ENCODE results near the gene TUBGCP3. TPM values are rescaled to one million over a fixed set of nuclear protein-coding genes. Genes with fewer than 3 reads are reported as not detected.
"Not testable (repeated sequence)": the region's sequence is repeated elsewhere in the genome, so short reads cannot be mapped to it uniquely, and the experiment has no call there.

The TUBGCP3 gene
- total RNA-seq, 3 donors from 2014 or later: 32.0 to 34.5 (median 32.1) TPM

- no peaks in the 10 kb centered on the region for H3K4me1 ChIP-seq
- H3K36me3 ChIP-seq: peaks cover 8% of the 10 kb centered on the region
- H3K9me3 ChIP-seq: no peaks in the 10 kb centered on the region
- TF ChIP-seq, protein P1, sequence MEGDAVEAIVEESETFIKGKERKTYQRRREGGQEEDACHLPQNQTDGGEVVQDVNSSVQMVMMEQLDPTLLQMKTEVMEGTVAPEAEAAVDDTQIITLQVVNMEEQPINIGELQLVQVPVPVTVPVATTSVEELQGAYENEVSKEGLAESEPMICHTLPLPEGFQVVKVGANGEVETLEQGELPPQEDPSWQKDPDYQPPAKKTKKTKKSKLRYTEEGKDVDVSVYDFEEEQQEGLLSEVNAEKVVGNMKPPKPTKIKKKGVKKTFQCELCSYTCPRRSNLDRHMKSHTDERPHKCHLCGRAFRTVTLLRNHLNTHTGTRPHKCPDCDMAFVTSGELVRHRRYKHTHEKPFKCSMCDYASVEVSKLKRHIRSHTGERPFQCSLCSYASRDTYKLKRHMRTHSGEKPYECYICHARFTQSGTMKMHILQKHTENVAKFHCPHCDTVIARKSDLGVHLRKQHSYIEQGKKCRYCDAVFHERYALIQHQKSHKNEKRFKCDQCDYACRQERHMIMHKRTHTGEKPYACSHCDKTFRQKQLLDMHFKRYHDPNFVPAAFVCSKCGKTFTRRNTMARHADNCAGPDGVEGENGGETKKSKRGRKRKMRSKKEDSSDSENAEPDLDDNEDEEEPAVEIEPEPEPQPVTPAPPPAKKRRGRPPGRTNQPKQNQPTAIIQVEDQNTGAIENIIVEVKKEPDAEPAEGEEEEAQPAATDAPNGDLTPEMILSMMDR (IDR thresholded peaks at IDR 0.05): no peak
- no peak overlapping the region for H3K27ac ChIP-seq
- no peak overlapping the region for H3K4me3 ChIP-seq
- no peaks in the 10 kb centered on the region for H3K27me3 ChIP-seq
- no peak for DNase-seq (ENCODE audit: low spot score in 2 of 2)
- intact Hi-C loops (cut with DNase I; ENCODE audit: low total_unique reads): no loop called here
Measured at GRCh38 chr13:112562254-112562653, 25.7 kb downstream of the TUBGCP3 start.

- H3K36me3 ChIP-seq: peaks cover 8% of the 10 kb centered on the region
- no peaks in the 10 kb centered on the region for H3K9me3 ChIP-seq
- H3K4me1 ChIP-seq: no peaks in the 10 kb centered on the region
- H3K4me3 ChIP-seq: no peak overlapping the region
- DNase-seq (ENCODE audit: low spot score in 2 of 2): no peak
- TF ChIP-seq POLR2A (IDR thresholded peaks at IDR 0.05) (no peak), POLR2AphosphoS5 (IDR thresholded peaks at IDR 0.05) (no peak)
- TF ChIP-seq, protein P1 (IDR thresholded peaks at IDR 0.05): no peak
- no peaks in the 10 kb centered on the region for H3K27me3 ChIP-seq
- intact Hi-C loops (cut with DNase I; ENCODE audit: low total_unique reads): no loop called here
- H3K27ac ChIP-seq: no peak overlapping the region
Measured at GRCh38 chr13:112561478-112561877, 26.5 kb downstream of the TUBGCP3 start.

DNA sequence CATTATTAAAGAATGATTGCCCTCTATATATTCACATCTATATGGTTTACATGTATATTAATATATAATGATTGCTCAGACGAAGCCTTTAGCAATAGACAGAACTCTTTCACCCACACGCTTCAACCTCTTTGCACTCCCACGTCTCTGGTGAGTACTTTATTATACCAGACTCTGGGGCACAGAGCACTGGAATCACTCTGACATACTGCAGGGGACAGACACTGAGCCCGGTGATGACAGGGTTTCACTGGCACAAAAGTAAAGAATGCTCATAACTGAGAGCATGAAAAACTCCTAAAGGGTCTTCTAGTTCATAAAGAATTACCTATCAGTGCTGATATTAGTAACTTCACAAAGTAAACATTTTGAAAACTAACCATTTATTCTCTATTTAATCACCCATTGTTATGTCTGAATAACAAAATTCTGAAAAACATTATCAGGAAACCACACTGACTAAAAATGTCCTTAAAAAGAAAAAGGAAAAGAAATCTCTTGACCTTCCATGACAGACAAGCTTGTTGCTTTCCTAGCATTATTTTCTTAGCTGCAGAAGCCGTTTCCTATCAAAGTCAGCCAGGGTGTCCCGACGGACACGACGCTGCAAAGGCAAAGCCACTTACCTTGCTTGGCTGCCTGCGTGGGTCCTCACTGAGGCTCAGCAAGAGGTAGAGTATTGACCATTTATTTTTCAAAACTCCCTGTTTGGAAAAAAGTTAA is 29.1 kb downstream of the TUBGCP3 start:
- intact Hi-C loops (cut with DNase I; ENCODE audit: low total_unique reads): no loop called here
- TF ChIP-seq POLR2A (IDR thresholded peaks at IDR 0.05): no peak
- TF ChIP-seq, protein P1 (IDR thresholded peaks at IDR 0.05): no peak
- no peak for TF ChIP-seq POLR2AphosphoS5 (IDR thresholded peaks at IDR 0.05)
- DNase-seq (ENCODE audit: low spot score in 2 of 2): no peak
- no peaks in the 10 kb centered on the region for H3K27me3 ChIP-seq
- H3K27ac ChIP-seq: no peak overlapping the region
- no peaks in the 10 kb centered on the region for H3K9me3 ChIP-seq
- peaks cover 15% of the 10 kb centered on the region for H3K36me3 ChIP-seq
- H3K4me1 ChIP-seq: no peaks in the 10 kb centered on the region
- no peak overlapping the region for H3K4me3 ChIP-seq

- H3K27ac ChIP-seq: no peak overlapping the region
- H3K36me3 ChIP-seq: peaks cover 15% of the 10 kb centered on the region
- no peak overlapping the region for H3K4me3 ChIP-seq
- no peaks in the 10 kb centered on the region for H3K4me1 ChIP-seq
- TF ChIP-seq POLR2AphosphoS5 (IDR thresholded peaks at IDR 0.05) (no peak), POLR2A (IDR thresholded peaks at IDR 0.05) (no peak)
- TF ChIP-seq, protein P1 (IDR thresholded peaks at IDR 0.05): no peak
- DNase-seq (ENCODE audit: low spot score in 2 of 2): no peak
- intact Hi-C loops (cut with DNase I; ENCODE audit: low total_unique reads): no loop called here
- H3K27me3 ChIP-seq: no peaks in the 10 kb centered on the region
- no peaks in the 10 kb centered on the region for H3K9me3 ChIP-seq
Measured at GRCh38 chr13:112556600-112556999, 31.4 kb downstream of the TUBGCP3 start.

DNA sequence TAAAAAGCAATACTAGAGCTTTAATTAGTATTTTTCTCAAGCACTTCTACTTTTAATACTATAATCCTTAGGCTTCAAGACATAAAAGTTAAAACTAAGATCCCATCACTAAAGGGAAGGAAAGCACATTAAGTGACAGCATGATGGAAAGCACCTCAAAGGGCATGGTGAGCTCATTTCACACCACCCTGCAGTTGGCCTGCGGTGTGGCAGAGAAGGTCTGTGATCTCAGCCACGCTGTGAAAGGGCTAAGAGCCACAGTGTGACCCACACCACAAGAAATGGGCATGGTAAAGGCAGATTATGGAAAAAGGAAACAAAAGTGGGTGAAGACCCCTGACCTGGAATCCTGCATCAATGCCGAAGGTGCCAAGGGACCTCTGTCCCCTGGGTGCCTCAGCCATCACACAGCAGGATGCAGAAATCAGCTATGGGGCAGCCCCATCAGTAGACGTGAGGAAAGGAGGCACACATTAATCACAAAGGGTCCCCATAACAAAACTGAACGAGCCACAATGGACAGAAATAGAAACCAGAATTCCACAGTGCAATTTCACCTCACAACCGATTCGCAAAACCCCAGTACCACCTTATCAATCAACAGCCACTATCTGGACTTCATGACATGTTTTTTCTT is 33.6 kb downstream of the TUBGCP3 start:
- H3K27me3 ChIP-seq: no peaks in the 10 kb centered on the region
- no peak overlapping the region for H3K27ac ChIP-seq
- H3K4me1 ChIP-seq: no peaks in the 10 kb centered on the region
- no peaks in the 10 kb centered on the region for H3K9me3 ChIP-seq
- H3K4me3 ChIP-seq: no peak overlapping the region
- DNase-seq (ENCODE audit: low spot score in 2 of 2): no peak
- intact Hi-C loops (cut with DNase I; ENCODE audit: low total_unique reads): no loop called here
- TF ChIP-seq, protein P1 (IDR thresholded peaks at IDR 0.05): no peak
- TF ChIP-seq POLR2AphosphoS5 (IDR thresholded peaks at IDR 0.05) (no peak), POLR2A (IDR thresholded peaks at IDR 0.05) (no peak)
- peaks cover 15% of the 10 kb centered on the region for H3K36me3 ChIP-seq

GRCh38 chr13:112548975-112549374 is 39.0 kb downstream of the TUBGCP3 start:
- DNase-seq (ENCODE audit: low spot score in 2 of 2); H3K9me3 ChIP-seq; H3K27me3 ChIP-seq; H3K4me1 ChIP-seq; intact Hi-C loops (cut with DNase I; ENCODE audit: low total_unique reads); H3K27ac ChIP-seq; H3K4me3 ChIP-seq; H3K36me3 ChIP-seq: not testable (repeated sequence)
